ENCODE data around the gene AKAP12.

GRCh38 chr6:151338651-151339200 lies 99.0 kb downstream of the AKAP12 start:
- TF ChIP-seq POLR2AphosphoS5 (IDR thresholded peaks at IDR 0.05; ENCODE audit: low read depth, low read length): no peak
- TF ChIP-seq TAF1 (IDR thresholded peaks at IDR 0.05; ENCODE audit: borderline replicate concordance, insufficient read depth, low read length): no peak
- TF ChIP-seq SIN3A (IDR thresholded peaks at IDR 0.05; ENCODE audit: borderline replicate concordance, insufficient read depth, low read length): no peak
- TF ChIP-seq REST (IDR thresholded peaks at IDR 0.05; ENCODE audit: insufficient read depth in 1 of 2, low read depth in 2 of 2, low read length in 2 of 2): no peak
- no peak for TF ChIP-seq FOXP2 (optimal IDR thresholded peaks at IDR 0.05; ENCODE audit: borderline replicate concordance, extremely low read depth, extremely low read length, insufficient read depth)

All from PFSK-1 (cell line).